HEK293T (cell line): ENCODE data around the gene SLC37A1.

ENCODE experiments used
- BHLHE40 ChIP-seq: fragments of 450-650 bp; IDR thresholded peaks from 2 replicates; pipeline ENCODE4 v1.6.1; 2016; ENCODE audit warnings: mild to moderate bottlenecking, moderate library complexity, borderline replicate concordance
- CTBP1 ChIP-seq: fragments of 450-650 bp; IDR thresholded peaks from 2 replicates; pipeline ENCODE4 v1.6.1; 2016; ENCODE audit warnings: borderline replicate concordance
- ELF4 ChIP-seq: fragments of 450-650 bp; IDR thresholded peaks from 2 replicates; pipeline ENCODE4 v1.6.1; 2017; ENCODE audit warnings: antibody characterized with exemption
- FOXA1 ChIP-seq: fragments of 450-650 bp; IDR thresholded peaks from 2 replicates; pipeline ENCODE4 v1.6.1; 2016; ENCODE audit warnings: mild to moderate bottlenecking
- FOXK2 ChIP-seq: fragments of 450-650 bp; IDR thresholded peaks from 2 replicates; pipeline ENCODE4 v1.6.1; 2016; ENCODE audit warnings: mild to moderate bottlenecking
- FOXM1 ChIP-seq: fragments of 450-650 bp; IDR thresholded peaks from 2 replicates; pipeline ENCODE4 v1.6.1; 2017; ENCODE audit warnings: mild to moderate bottlenecking, borderline replicate concordance
- LEF1 ChIP-seq: fragments of 450-650 bp; IDR thresholded peaks from 2 replicates; pipeline ENCODE4 v1.6.1; 2017; ENCODE audit warnings: mild to moderate bottlenecking, borderline replicate concordance
- NFRKB ChIP-seq: fragments of 450-650 bp; IDR thresholded peaks from 2 replicates; pipeline ENCODE4 v1.6.1; 2016; ENCODE audit warnings: mild to moderate bottlenecking, moderate library complexity
- PKNOX1 ChIP-seq: fragments of 450-650 bp; IDR thresholded peaks from 2 replicates; pipeline ENCODE4 v1.6.1; 2016
- SP1 ChIP-seq: fragments of 450-650 bp; IDR thresholded peaks from 2 replicates; pipeline ENCODE4 v1.6.1; 2017
- SUZ12 ChIP-seq: fragments of 450-650 bp; IDR thresholded peaks from 2 replicates; pipeline ENCODE4 v1.6.1; 2016; ENCODE audit warnings: mild to moderate bottlenecking
- ZNF384 ChIP-seq: fragments of 450-650 bp; IDR thresholded peaks from 2 replicates; pipeline ENCODE4 v1.6.1; 2016

- TF ChIP-seq NFRKB = no peak
- TF ChIP-seq BHLHE40 = no peak
- no peak for TF ChIP-seq ELF4
- no peak for TF ChIP-seq FOXK2
- TF ChIP-seq SP1 = no peak
- TF ChIP-seq SUZ12 = no peak
- no peak for TF ChIP-seq FOXM1
- TF ChIP-seq PKNOX1 = no peak
- no peak for TF ChIP-seq ZNF384
- no peak for TF ChIP-seq FOXA1
- TF ChIP-seq LEF1 = no peak
- TF ChIP-seq CTBP1 = no peak
Observed at GRCh38 chr21:42481169-42481568, 32.5 kb upstream of the SLC37A1 start.
